NCI-H187 treated with DMSO at 0.1 percent for 48 hours (cell line): ENCODE results near the gene PATE4.
"Not testable (repeated sequence)": the region's sequence is repeated elsewhere in the genome, so short reads cannot be mapped to it uniquely, and the experiment has no call there.

ENCODE experiments used
- DNase-seq: peaks from one replicate; lab custom pipeline; 2025; lab: John Stamatoyannopoulos, UW

The PATE4 gene

DNA sequence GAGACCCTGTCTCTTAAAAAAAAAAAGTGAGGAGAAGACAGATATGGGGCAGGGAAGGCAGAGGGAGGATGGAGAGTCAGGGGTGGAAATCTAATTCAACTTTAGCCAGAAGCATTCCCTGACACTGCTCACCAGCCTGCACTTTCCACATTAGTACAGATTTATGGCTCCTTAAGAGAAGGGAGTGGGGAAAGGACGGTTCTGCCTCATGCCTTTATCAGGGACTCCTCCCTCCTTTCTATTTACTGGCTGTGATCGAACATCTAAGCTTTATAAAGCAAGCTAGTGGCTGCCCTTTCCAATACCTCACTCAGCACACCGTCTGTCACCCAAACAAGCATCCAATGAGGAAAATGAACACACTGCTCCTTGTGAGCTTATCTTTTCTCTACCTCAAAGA, at the start of gene PATE4:
TSS of gene PATE4 (plus strand) at position 301 of the 400 bp plus-strand sequence. CDS start at position 345, 44 bp downstream.
- DNase-seq, result no peak

DNA sequence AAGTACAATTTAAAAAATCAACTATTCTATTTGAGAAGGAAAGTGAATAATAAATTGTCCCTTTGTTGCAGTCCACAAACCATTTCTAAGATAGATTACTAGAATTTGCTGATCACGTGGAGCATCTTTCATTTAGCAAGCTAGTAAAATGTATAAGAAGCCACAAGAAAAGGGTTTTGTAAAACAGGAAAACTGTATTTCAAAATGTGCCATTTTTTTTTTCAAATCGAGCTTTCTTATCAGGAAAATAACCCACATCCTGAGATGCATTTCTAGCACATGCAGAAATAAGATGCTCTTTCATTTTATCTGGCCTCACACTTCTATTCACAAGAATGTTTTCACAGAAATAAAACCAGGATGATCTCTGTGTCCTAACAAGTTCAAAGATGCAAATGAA, 48.4 kb upstream of the PATE4 start:
- DNase-seq, result no peak

DNA sequence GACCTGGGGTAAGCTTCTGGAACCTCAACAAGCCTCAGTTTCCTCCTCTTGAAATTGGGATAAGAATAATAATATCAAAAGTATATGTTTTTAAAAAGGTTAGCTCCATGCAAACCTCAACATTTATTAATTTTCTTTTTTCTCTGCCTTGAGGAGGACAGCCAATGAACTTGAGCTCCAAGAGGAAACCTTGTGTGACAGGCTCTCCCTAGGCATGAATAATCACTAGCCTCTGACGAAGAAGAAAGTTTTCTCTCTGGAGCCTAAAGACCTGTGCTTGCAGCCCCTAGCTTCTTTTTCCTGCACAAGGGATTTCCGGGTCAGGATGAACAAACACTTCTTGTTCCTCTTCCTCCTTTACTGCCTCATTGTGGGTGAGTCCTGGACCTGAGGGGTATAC, 45.3 kb upstream of the PATE4 start, which contains the start of gene PATE3:
TSS of gene PATE3 (plus strand) at position 301 of the 400 bp plus-strand sequence. CDS start at position 326, 25 bp downstream.
- no peak for DNase-seq

DNA sequence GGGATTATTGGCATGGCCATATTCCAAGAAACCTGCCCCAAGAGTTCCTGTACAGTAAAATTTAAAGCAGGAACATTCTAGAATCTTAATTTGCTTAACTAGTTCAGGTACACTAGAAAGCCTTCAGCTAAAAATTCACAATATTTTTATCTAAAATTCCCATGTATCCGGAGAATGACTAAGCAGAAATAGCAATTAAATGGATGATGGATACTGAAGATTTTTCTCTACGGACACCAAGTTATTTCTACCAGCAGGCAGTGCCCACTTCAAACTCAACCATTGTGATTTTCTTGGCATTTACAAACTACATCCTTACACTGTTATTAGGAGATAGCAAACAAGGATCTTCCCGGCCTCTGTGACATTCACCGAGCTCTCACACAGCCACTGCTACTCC, 42.3 kb upstream of the PATE4 start:
- DNase-seq, result no peak

DNA sequence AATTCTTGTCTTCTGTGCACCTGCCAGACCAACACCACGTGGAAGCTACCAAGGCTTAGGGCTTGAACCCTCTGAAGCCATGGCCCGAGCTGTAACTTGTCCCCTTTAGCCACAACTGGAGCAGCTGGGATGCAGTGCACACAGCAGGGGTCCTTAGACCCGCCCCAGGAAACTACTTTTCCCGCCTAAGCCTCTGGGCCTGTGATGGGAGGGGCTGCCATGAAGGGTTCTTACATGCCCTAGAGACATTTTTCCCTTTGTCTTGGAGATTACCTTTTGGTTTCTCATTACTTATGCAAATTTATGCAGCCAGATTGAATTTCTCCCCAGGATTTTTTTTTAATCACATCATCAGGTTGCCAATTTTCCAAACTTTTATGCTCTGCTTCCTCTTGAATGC, 35.5 kb upstream of the PATE4 start:
- no peak for DNase-seq

- DNase-seq, result no peak
These were observed 33.3 kb upstream of the PATE4 start for GRCh38 chr11:125799808-125800207.

DNA sequence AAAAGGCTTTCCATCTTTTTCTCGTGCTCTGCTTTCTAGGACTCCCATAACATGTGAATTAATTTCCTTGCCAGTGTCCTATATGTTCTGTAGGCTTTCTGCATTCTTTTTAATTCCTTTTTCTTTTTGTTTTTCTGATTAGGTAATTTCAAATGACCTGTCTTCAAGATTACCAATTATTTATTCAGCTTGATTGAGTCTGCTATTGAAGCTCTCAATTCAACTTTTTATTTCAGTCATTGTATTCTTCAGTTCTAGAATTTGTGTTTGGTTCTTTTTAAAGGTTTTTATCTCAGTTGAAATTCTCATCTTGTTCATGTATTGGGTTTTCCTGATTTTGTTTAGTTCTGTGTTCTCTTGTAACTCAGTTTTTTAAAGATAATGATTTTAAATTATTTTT, 30.7 kb upstream of the PATE4 start:
- DNase-seq, result no peak

- DNase-seq, result no peak
These were observed 25.2 kb upstream of the PATE4 start for GRCh38 chr11:125807909-125808308.

DNA sequence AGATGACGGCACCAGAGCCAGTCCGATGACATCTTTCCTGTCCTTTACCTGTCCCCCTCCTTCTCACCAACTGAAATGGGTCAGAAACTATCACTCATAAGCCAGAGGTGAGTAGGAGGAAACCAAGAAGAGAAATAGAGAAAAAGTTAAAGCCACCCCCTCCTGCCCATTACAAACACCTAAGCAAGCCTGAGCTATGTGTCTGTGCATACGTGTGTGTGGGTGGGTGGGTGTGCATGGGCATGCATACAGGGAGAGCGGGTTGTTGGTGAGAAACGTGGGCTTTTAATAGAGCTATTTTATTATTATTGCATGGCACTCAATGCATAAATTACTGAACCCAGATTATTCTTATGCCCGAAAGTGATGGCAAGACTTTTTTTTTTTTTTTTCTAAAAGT, 2.6 kb downstream of the PATE4 start:
- no peak for DNase-seq

GRCh38 chr11:125842321-125842948, 9.3 kb downstream of the PATE4 start:
- DNase-seq, result no peak

DNA sequence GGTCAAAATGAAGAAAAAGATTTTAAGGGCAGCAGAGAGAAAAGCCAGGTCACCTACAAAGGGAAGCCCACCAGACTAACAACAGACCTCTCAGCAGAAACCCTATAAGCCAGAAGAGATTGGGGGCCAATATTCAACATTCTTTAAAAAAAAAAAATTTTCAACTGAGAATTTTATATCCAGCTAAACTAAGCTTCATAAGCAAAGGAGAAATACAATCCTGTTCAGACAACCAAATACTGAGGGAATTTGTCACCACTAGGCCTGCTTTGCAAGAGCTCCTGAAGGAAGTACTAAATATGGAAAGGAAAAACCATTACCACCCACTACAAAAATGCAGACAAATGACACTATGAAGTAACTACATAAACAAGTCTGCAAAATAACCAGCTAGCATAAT, 13.1 kb downstream of the PATE4 start:
- no peak for DNase-seq

GRCh38 chr11:125857670-125858069, 24.6 kb downstream of the PATE4 start:
- not testable (repeated sequence) for DNase-seq

GRCh38 chr11:125862786-125863185, 29.7 kb downstream of the PATE4 start:
- DNase-seq, result not testable (repeated sequence)

- not testable (repeated sequence) for DNase-seq
These were observed 32.2 kb downstream of the PATE4 start for GRCh38 chr11:125865354-125865753.

GRCh38 chr11:125869521-125869920, 36.4 kb downstream of the PATE4 start:
- no peak for DNase-seq

DNA sequence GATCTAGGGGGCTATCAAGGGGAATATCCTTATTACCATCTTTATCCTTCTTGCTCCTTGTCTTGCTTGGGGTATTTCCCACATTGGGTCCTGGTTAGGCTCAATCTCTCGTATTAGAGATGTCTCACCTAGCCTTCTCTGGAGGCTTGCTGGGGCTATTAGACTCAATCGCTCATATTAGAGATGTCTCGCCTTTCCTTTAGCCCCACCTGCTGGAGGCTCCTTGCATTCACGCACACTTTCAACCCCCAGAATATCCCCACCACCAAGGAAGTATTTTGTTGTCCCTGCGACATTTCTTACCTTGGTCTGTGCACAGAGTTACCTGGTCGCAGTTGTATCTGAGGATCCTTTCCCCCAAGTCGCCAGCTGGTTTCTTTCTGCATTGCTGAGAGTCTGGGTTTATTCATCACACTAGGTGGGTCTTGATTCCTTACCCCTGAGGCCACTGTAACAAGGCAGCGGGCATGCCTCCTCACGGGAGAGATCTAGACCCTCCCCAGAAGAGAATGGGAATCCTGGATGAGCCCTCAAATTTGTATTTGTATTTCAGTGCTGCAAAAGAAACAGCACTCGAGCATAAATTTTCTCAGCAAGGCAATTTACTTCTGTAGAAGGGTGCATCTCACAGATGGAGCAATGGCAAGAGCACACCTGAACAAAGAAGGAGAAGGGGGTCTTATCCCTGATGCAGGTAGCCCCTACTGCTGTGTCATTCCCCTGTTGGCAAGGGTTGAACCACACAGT, 38.4 kb downstream of the PATE4 start:
- DNase-seq, result no peak

DNA sequence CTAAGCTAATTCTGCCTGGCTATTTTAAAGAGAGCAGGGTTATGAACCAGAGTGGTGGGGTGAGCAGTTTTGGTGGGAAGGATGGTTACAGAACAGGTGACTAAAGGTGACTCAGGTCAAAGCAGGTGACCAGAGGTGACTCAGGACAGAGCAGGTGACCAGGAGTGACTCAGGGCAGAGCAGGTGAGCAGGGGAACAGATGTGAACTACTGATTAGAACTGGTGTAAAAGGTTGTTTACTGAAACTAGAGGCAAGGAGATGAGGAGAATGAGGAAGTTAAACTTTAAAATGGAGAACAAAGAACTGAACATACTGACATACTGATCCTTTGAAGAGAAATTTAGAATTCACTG, 39.0 kb downstream of the PATE4 start:
- DNase-seq, result no peak

DNA sequence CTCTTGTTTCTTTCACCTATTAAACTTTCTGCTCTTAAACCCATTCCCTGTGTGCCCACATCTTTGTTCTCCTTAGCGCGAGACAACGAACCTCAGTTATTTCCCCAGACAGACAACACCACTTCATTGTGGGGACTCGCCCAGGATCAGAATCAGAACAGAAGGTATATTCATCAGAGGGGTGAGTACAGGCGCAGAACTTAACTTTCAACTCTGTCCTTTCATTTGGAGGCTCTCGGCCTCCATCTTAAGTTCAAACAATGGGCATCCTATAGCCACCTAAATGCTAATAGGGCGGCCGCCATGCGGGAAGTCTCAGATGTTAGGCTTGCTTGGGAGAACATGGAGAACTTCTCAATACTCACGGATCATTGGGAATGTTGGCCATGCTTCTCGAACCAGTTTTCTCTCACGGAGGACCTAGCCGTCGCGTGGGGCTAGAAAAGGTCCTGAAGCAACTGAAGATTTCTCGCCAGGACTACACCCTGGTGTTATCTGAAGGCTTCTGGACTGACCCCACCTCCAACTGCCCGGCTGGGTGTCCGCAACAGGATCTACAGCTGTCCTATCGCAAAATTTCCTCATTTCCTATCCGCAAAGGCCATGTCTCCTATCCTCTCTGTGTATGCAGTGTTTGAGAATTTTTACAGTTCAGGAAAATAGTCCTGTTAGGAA, 40.9 kb downstream of the PATE4 start:
- DNase-seq, result no peak

- peak; percentile 6 for DNase-seq
These were observed 41.5 kb downstream of the PATE4 start for GRCh38 chr11:125874556-125875124.

DNA sequence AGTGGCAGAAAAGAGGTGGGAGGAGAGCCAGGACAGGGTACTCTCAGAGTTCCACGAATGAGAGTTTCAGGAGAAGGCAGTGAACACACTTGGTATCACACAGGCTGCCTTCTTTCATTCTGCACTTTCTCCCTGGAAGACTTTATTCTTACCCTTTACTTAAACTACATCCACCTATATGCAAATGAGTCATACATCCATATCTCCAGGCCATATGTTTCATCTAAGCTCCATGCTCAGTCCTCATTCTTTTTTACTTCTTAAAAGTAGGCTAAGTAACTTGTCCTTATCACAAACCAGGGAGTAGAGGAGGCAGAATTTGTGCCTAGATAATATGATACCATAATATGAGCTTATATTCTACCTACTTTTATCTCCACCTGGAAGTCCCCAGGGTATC, 48.2 kb downstream of the PATE4 start:
- DNase-seq, result no peak

DNA sequence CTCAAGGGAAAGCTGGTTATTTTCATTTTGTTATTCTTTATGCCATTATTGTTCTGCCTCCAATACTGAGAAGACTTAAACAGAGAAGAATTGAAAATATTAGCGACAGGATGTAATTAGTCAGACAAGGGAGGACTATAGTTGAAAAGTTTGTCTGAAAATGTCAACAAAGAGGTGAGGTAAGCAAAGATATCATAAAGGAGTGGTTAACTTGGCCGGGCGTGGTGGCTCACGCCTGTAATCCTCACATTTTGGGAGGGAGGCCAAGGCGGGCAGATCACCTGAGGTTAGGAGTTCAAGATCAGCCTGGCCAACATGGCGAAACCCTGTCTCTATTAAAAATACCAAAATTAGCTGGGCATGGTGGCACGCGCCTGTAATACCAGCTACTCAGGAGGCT, 50.3 kb downstream of the PATE4 start:
- no peak for DNase-seq

DNA sequence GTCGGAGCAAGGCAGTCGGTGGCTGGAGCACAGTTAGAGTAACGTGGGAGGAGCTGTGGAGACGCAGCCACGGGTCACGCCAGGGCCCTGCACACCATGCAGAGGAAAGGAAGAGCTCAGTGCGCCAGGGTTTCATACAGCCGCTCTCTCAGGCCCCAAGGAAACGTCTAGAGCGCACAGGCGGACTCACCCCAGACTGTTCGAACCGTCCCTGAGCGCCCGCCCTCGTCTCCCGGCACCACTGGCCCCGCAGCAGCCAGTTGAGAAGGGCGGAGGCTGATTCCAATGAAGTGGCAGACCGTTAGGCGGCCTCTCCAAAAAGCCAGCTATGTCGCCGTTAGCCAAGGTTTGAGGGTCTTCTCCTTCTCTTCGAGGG, 53.9 kb downstream of the PATE4 start:
- DNase-seq, result no peak
